HG02642 (cell line): ENCODE measurements around the gene FAM53B.

ENCODE experiments used
- ATAC-seq: cut with Tn5 transposase; IDR thresholded peaks from one replicate; pipeline ENCODE4 v1.9.1; 2021; ENCODE audit warnings: mild to moderate bottlenecking; ENCODE audit not compliant: unreplicated experiment, poor library complexity

FAM53B gene

DNA sequence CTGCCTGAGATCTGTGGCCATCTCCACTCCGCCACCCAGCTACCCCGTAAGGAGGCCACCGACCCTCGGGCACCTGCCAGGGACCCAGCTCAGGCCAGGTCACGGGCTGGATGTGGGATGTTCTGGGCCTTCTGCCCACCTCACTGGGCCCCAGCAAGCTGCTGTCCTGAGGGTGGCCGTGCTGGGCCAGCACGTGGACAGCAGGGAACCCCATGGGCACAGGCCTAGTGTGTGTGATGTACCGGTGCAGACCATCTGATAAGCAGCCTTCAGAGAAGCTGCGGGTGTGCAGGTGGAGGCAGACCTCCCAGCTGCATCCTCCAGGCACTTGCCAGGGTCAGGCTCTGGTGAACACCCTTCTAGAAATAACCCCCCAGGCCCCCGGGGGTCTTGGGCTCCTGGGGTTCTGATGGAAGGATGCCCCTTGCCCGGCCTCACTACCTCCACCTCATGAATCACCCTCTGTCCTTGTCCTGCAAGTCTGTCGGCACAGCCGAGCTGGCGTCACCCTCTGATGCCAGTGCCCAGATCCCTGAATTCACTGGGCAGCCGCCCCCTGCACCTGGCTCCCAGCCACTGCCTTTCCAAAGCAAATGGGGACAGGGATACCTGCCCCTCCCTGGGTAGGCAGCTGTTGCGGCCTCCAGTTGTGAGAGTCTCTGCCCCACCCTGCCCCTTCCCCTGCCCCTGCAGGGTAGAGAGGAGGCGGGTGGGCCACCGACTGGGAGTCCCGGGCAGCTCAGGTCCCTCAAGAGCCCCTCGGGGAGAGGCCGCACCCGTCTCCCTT is 139.8 kb downstream of the FAM53B start:
- no peak for ATAC-seq

DNA sequence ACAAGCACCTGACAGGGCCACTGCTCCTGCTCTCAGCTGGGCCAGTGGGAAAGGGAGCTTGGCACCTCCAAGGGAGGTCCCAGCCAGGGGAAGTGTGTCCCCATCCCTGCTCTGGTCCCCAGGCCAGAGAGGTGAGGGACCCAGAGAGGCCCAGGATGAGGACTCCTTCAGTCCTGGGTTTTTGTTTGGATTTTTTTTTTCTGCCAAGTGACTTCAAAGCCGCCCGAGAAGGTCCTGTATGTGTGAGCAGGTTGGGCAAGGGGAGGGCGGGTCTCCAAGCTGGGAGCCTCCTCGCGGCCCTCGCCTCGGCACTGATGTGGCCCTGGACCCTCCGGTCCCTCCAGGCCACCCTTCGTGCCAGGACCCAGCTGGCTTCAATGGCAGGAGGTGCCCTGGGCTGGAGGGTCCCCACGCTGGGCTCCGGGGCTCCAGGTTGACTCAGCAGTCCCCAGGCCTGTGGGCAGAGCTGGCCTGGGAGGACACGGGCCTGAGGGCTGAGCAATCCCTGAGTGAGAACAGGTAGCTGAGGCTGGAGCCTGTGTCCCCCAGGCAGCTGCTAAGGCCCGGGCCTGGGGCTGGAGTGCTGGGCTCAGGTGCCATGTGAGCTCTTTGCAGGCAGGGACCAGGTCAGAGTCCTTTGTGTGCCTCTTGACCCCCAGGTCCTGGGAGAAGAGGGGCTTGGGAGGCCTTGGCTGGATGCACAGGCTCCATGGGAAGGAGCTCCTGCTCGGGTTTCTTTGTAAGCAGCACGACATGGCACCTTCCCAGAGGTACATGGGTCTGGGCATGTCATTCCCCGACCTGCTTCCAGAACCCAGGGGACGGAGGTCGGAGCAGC is 140.6 kb downstream of the FAM53B start:
- ATAC-seq = no peak

GRCh38 chr10:124602646-124603365 is 141.4 kb downstream of the FAM53B start:
- no peak for ATAC-seq

DNA sequence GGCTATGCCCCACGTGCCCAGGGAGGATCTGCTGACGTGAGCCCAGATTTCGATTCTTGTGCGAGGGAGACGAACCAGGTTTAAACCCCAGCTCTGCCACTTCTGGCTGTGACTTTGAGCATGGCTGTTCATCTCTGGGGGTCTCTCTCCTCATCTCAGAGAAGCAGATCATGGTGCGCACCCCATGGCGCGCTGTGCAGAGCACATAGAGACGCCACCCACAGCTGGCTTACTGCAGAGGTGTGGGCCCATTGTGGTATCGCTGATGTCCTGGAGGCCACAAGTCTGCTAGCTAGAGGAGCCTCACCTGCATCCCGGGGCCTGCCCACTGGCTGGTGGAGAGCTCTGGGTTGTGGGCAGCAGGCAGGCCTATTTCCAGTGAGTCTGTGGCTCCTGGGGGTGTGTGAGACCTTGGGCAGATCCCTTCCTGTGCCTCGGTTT is 142.0 kb downstream of the FAM53B start:
- ATAC-seq = no peak

DNA sequence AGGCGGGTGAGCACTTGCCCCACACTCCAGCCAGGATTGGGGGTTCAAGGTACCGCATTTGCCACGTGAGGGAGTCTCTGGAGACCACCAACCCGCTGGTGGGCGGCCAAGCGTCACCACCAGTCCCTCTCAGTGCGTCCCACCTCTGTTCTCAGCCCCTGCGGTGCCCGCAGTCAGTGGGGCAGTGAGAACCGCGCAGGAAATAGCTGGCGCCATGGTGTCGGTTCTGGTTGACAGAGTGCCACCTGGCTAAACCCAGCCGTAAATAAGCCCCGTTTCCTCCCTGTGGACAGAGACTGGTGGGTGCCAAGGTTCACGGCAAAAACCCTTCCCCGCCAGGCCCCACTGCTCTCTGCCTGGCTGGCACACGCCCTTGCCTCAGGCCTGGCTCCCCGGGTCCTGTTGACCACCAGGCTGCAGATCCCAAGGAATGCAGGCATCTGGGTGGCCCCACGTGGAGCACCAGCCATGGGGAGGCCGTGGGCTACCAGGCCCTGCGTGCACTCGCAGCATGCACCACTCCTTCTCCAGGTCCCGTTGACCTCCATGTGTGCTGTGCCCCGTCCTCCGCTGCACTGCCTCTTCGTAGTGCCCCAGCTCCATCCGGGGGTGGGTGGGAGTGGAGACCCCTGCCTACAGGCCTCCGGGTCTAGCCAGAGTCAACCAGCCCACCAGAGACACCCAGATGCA is 142.6 kb downstream of the FAM53B start:
- peak; percentile 52 for ATAC-seq

GRCh38 chr10:124601016-124601415 is 143.2 kb downstream of the FAM53B start:
- ATAC-seq = no peak

GRCh38 chr10:124600051-124600880 is 143.9 kb downstream of the FAM53B start:
- ATAC-seq = no peak

- no peak for ATAC-seq
Observed at GRCh38 chr10:124599588-124600050, 144.6 kb downstream of the FAM53B start.

DNA sequence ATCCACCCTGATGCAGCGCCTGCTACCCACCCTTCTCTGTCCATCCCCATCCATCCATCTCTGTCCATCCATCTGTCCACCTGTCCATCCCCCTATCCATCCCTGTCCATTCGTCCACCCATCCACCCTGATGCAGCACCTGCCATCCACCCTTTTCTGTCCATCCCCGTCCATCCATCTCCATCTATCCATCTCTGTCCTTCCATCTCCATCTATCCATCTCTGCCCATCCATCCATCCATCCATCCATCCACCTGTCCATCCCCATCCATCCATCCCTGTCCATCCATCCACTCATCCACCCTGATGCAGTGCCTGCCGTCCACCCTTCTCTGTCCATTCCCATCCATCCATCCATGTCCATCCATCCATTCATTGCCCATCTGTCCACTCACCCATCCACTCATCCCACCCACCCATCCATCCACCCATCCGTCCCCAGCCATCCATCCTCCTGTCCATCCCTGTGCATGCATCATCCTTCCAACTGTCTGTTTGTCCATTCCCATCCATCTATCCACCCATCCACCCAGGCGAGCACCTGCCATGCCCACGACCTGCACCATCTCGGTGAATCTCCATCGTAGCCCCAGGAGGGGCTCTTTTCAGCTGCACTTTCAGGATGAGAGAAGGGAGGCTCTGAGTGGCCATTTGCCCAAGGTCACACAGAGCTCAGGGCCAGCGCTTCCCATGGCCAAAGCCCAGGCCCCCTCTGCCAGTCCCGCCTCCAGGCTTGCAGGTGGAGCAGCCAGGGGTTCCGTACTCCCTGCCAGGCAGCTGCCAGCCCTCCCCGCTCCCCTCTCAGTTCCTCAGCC is 145.2 kb downstream of the FAM53B start:
- no peak for ATAC-seq

DNA sequence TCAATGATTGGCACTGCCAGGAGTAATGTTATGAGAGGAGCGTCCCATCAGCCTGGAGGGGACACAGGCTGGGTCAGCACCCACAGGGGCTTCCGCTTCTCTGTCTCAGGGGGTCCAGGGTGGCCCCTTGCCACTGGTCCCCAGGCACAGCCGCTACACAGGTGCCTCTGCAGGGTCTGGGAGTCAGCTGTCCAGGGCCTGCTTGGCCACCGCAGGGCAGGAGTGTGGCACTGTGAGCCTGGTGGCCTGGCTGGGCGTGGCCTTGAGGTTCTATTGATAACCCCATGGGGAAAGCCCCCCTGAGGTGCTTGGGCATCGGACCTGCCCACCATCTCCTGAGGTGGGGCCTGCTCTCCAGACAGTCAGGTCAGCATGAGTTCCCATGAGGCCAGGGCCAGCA is 146.0 kb downstream of the FAM53B start:
- no peak for ATAC-seq

DNA sequence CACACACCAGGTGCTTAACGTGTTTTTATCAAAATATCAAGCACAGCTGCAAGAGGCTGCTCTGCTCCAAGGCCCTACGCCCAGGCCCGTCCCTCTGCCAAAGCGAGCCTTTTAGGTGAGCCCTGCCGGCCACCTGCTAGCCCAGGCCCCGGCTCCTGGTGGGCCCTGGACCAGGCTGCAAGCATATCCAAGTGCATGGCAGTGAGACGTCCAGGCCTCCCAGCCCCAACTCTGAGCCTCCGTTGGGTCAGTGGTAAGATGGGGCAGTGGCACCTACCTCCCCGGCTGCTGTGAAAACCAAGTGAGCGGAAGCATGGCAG is 146.4 kb downstream of the FAM53B start:
- ATAC-seq = no peak

- no peak for ATAC-seq
Observed at GRCh38 chr10:124596962-124597845, 147.0 kb downstream of the FAM53B start.

- ATAC-seq = no peak
Observed at GRCh38 chr10:124596116-124596785, 147.9 kb downstream of the FAM53B start.

DNA sequence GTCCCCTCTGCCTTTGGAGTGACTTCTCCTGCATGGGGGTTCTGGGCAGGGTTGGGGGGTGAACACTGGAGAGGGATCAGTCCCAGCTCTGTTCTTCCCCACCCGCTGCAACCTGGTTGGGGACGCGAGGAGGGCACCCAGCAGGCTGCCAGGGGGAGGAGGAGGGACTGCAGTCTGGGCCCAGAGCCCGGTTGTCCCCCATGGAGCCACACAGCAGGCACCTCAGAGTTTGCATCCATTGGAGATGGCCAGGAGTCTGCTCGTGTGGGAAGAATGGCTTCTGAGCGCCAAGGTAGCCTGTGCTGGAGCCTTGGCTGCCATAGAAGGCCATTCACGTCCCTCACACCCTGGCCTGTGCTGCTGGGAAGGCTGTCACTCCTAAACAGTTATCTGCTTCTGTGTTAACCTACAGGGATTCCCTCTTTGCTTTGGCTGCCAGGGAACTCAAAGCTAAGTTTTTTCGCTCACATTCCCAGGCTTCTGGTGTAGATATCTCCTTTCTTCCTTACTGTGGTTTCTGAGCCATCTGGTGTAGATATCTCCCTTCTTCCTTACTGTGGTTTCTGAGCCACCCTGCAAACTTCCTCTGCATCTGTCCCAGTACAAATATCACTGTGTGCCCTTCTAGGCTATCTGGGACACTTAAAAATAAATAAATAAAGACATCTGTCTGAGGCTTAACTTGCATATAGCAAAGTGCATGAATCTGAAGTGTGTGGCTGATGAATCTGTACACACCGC is 148.9 kb downstream of the FAM53B start:
- no peak for ATAC-seq

DNA sequence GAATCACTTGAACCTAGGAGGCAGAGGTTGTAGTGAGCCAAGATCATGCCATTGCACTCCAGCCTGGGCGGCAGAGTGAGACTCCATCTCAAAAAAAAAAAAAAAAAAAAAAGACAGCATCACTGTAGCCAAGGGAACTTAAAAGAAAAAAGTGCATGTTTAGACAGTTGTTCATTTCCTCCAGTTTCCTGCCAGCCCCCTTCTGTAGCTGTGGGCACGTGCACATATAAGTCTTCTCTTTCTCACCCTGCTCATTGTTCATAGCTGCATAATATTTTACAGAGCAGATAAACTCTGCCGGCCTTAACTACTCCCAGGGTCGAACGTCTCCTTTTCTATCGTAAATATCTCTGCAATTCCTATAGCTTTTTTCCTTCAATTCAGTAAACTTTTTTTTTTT is 149.9 kb downstream of the FAM53B start:
- no peak for ATAC-seq

DNA sequence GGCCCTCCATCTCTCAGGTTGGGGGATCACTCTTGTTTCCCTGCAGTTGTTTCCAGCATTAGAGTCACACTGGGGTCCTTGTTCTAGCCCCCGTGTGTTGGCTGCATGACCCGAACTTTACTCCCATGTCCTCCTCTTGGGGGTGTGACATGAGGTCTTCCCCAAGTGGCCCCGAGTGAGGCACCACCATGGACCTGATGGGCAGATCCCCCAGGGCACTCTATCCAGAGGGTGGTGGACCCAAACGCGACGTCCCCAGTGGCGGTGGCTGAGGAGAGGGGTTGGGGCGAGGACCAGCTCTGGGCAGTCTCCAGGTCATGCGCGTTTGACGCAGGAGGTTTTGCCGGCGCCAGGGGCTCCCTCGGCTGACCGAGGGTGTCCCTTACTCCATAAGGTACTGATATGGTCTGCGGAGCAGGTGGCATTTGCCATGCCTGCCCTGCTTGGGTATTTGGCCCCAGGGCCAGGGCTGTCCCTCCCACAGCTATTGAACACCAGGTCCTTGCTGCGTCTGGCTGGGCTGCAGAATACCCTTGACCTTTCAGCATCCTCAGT is 150.7 kb downstream of the FAM53B start:
- no peak for ATAC-seq
